HepG2 (cell line): Measurements from ENCODE around the gene YIPF3. TPM values are rescaled to one million over a fixed set of nuclear protein-coding genes. Genes with fewer than 3 reads are reported as not detected.

ENCODE experiments used
- ATF2 ChIP-seq: sonication (generic); formaldehyde crosslinking; IDR thresholded peaks from 2 replicates; pipeline ENCODE4 v1.4.0; 2020; ENCODE audit warnings: missing genetic modification reagents
- DZIP1 ChIP-seq: sonication (generic); formaldehyde crosslinking; IDR thresholded peaks from 2 replicates; pipeline ENCODE4 v1.5.0; 2020; ENCODE audit warnings: mild to moderate bottlenecking, missing genetic modification reagents
- FOXO1 ChIP-seq: sonication (generic); formaldehyde crosslinking; IDR thresholded peaks from 2 replicates; pipeline ENCODE4 v1.4.0; 2020; ENCODE audit warnings: missing genetic modification reagents
- GZF1 ChIP-seq: sonication (generic); formaldehyde crosslinking; IDR thresholded peaks from 2 replicates; pipeline ENCODE4 v1.5.1; 2020; ENCODE audit warnings: mild to moderate bottlenecking, missing genetic modification reagents
- ISL2 ChIP-seq: sonication (generic); formaldehyde crosslinking; IDR thresholded peaks from 2 replicates; pipeline ENCODE4 v1.5.0; 2020; ENCODE audit warnings: missing genetic modification reagents
- KDM3A ChIP-seq: IDR thresholded peaks from 2 replicates; pipeline ENCODE4 v1.6.1; 2018; ENCODE audit warnings: low read depth, missing compliant biosample characterization
- PAF1 ChIP-seq: IDR thresholded peaks from 2 replicates; pipeline ENCODE4 v1.6.1; 2016; ENCODE audit warnings: missing genetic modification reagents, missing compliant biosample characterization
- POLR2A ChIP-seq, 2 experiments: IDR thresholded peaks; 2 replicates each; pipeline ENCODE4 v1.6.1; 2011; ENCODE audit warnings: low read depth in 2 of 2, low read length in 2 of 2, mild to moderate bottlenecking in 1 of 2, moderate library complexity in 1 of 2; ENCODE audit not compliant: insufficient read depth in 1 of 2
- RBFOX2 ChIP-seq: fragments of 200-400 bp; formaldehyde crosslinking; IDR thresholded peaks from 2 replicates; pipeline ENCODE4 v1.6.1; 2017; ENCODE audit warnings: low read depth, mild to moderate bottlenecking, low read length
- REXO4 ChIP-seq: sonication (generic); formaldehyde crosslinking; IDR thresholded peaks from 2 replicates; pipeline ENCODE4 v1.8.0; 2022; ENCODE audit warnings: missing genetic modification reagents, mild to moderate bottlenecking, borderline replicate concordance
- XRCC5 ChIP-seq: fragments of 200-400 bp; formaldehyde crosslinking; optimal IDR thresholded peaks from 2 replicates; pipeline ENCODE3; 2017; ENCODE audit warnings: mild to moderate bottlenecking, low read length
- YEATS4 ChIP-seq: sonication (generic); formaldehyde crosslinking; IDR thresholded peaks from 2 replicates; pipeline ENCODE4 v1.4.0; 2020; ENCODE audit warnings: missing genetic modification reagents, borderline replicate concordance
- ZNF205 ChIP-seq: IDR thresholded peaks from 2 replicates; pipeline ENCODE4 v1.6.1; 2018; ENCODE audit warnings: missing biosample characterization, missing genetic modification reagents
- ZNF225 ChIP-seq: sonication (generic); formaldehyde crosslinking; IDR thresholded peaks from 2 replicates; pipeline ENCODE4 v1.4.0; 2020; ENCODE audit warnings: mild to moderate bottlenecking, missing genetic modification reagents
- ZNF280B ChIP-seq: sonication (generic); formaldehyde crosslinking; IDR thresholded peaks from 2 replicates; pipeline ENCODE4 v1.5.0; 2020; ENCODE audit warnings: missing genetic modification reagents, mild to moderate bottlenecking, borderline replicate concordance
- ZNF609 ChIP-seq: sonication (generic); formaldehyde crosslinking; IDR thresholded peaks from 2 replicates; pipeline ENCODE4 v1.4.0; 2020; ENCODE audit warnings: mild to moderate bottlenecking, missing genetic modification reagents, borderline replicate concordance
- ZNF737 ChIP-seq: sonication (generic); formaldehyde crosslinking; IDR thresholded peaks from 2 replicates; pipeline ENCODE4 v1.5.0; 2020; ENCODE audit warnings: missing genetic modification reagents, mild to moderate bottlenecking, borderline replicate concordance
- ZNF891 ChIP-seq: sonication (generic); formaldehyde crosslinking; IDR thresholded peaks from 2 replicates; pipeline ENCODE4 v1.5.0; 2020; ENCODE audit warnings: mild to moderate bottlenecking, missing genetic modification reagents
- polyA plus RNA-seq, 8 experiments: library from polyadenylated mRNA; depleted of rRNA in 3 of 8; stranded (reverse) in 7 of 8; unstranded in 1 of 8; fragments of >200 nt; fragmentation: Illumina TruSeq in 4 of 8; extraction: Trizol in 4 of 8; gene quantifications; 2 replicates each; pipeline versions ENCODE4 v1.2.1 to v1.2.3, GENCODE V29; 2011 to 2016; ENCODE audit warnings: low read depth in 4 of 8, missing spikeins in 1 of 8, mixed read lengths in 1 of 8; ENCODE audit not compliant: insufficient read depth in 1 of 8
- total RNA-seq, 5 experiments: library from RNA; depleted of rRNA; stranded (reverse); fragments of >200 nt; fragmentation: Illumina TruSeq; extraction: Trizol; gene quantifications; 2 replicates each; pipeline ENCODE4 v1.2.3, GENCODE V29; 2016; ENCODE audit warnings: low read depth in 1 of 5

The YIPF3 gene
- total and polyA plus RNA-seq, 2 of the 13 experiments (the other 11 are each of a cell fraction or from before 2014, with no cell fraction given): 107 to 206 TPM

GRCh38 chr6:43509984-43510826 is 6.5 kb downstream of the YIPF3 start, which contains the start of gene LRRC73 (continued):
- TF ChIP-seq KDM3A (CRISPR knock-in tag): 0 out of 2 replicates have a peak, but pooled peaks have one; percentile 31
- TF ChIP-seq ISL2: peak; percentile 13; the same call in 1 of the 2 replicates
- no peak for TF ChIP-seq REXO4 (CRISPR knock-in tag)
- TF ChIP-seq ZNF225 (CRISPR knock-in tag): peak; percentile 70
- peak; percentile 86 for TF ChIP-seq RBFOX2
- no peak for TF ChIP-seq PAF1 (CRISPR knock-in tag)
- TF ChIP-seq POLR2A (IDR thresholded peaks at IDR 0.05; ENCODE audit: insufficient read depth in 1 of 2, low read depth in 2 of 2, low read length in 2 of 2): no peak; a peak in 2 of 4 replicates
- TF ChIP-seq ZNF891 (CRISPR knock-in tag): peak; percentile 77; the same call in 1 of the 2 replicates
- TF ChIP-seq YEATS4: 0 out of 2 replicates have a peak, but pooled peaks have one; percentile 22
- TF ChIP-seq ZNF737 (CRISPR knock-in tag): no peak
- peak; percentile 73 for TF ChIP-seq XRCC5
- TF ChIP-seq FOXO1 (CRISPR knock-in tag): peak; percentile 39; the same call in 1 of the 2 replicates
- TF ChIP-seq ATF2 (CRISPR knock-in tag): 0 out of 2 replicates have a peak, but pooled peaks have one; percentile 17
- TF ChIP-seq ZNF609 (CRISPR knock-in tag): 0 out of 2 replicates have a peak, but pooled peaks have one; percentile 39
- peak; percentile 65; the same call in 1 of the 2 replicates for TF ChIP-seq ZNF205 (CRISPR knock-in tag)
- peak; percentile 96; the same call in 1 of the 2 replicates for TF ChIP-seq DZIP1
- TF ChIP-seq ZNF280B (CRISPR knock-in tag): peak; percentile 75; the same call in 1 of the 2 replicates
- TF ChIP-seq GZF1 (CRISPR knock-in tag): no peak
